ENCODE results near the gene CADM3.

The CADM3 gene, protein sequence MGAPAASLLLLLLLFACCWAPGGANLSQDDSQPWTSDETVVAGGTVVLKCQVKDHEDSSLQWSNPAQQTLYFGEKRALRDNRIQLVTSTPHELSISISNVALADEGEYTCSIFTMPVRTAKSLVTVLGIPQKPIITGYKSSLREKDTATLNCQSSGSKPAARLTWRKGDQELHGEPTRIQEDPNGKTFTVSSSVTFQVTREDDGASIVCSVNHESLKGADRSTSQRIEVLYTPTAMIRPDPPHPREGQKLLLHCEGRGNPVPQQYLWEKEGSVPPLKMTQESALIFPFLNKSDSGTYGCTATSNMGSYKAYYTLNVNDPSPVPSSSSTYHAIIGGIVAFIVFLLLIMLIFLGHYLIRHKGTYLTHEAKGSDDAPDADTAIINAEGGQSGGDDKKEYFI

DNA sequence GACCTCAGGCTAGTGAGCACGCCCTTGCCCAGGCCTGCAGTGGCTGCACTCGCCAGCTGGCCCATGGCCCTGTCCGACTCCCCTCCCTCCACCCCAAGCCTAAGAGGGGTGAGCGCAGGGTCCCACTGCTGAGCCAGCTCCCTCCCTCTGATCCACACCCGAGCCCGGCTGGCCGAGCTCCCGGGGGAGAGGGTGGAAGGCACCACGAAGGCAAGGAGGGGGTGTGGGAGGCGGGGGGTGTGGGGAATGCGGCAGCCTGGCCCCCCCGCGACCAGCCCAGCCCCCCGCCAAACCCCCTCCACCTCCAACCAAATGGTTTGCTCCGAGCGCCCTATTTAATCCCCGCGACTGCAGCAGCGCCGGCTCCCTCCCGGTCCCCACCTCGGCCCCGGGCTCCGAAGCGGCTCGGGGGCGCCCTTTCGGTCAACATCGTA is at the start of gene CADM3:
CADM3 (plus strand) TSS at position 362 of the 434 bp plus-strand sequence. CDS start 151 bp downstream, outside the sequence.
- intact Hi-C loops (cut with DNase I), result no loop called here
- peak in 40 of 42 donors; percentile 45 to 90 (median 68) for DNase-seq

DNA sequence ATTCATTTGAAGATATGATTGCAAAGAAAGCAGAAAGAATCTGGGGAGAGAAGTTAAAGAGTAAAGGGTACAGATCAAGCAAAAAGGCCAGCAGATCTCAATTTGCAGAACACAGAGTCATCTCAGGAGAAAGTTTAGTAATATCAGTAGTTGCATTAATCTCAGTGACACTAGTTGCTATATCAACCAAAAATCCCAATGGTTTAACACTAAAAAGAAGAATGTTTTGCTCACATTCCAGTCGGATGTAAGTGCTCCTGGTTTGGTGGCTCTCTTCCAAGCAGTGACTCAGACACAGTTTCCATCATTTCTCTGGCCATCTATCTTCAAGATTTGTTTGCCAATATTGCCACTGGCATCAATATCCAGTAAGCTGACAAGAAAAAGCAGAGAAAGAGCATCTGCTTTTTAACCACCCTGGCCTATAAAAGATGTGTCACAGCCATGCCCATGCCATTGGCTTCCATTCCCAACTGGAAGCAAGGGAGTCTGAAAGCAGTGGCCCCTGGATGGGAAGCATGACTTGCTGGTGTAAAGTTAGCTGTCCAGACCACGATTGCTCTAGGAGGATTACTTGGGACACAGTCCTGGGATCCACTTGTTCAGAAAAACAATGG is 49.3 kb upstream of the CADM3 start:
- intact Hi-C loops (cut with DNase I), result no loop called here
- no peak for DNase-seq

DNA sequence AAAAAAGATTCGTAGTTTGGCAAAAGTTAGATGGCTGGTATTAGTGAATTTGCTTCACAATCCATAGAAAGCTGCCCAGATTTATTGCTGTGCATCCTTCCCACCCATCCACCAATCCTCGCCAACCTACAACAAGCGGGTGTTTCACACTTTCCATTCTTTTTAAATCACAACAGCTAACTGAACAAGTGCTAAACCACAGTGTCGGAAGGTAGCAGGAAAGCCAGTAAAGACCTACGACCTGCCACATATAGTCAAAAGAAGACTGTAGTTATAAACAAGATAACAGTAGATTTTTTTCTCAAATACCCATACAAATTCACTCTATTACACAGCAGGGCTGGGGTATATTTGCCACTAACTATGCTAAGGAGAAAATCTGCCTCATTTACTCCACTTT is 47.8 kb upstream of the CADM3 start:
- no peak for DNase-seq
- intact Hi-C loops (cut with DNase I), result no loop called here

DNA sequence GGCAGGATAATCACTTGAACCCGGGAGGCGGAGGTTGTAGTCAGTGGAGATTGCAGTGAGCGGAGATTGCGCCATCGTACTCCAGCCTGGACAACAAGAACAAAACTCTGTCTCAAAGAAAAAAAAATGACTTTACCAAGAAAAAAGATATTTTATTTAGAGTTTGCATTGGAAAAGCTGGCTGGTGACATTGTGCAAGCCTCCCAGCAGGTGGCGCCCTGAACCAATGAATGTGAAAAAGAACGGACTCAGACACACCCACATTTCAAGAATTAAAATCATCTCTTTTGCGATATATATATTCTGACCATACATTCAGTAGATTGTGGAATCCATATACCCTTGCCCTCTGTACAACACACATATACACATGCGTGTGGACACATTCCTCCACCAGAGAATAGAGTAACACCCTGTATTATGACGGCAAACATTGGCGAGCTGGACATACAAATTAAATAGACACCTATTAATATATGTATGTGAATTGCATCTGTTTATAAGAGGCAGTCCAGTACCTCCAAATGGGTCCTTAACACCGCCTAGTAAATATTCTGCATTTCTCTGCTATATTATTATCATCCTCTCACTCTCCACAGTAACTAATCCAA is 39.0 kb upstream of the CADM3 start:
- intact Hi-C loops (cut with DNase I), result no loop called here
- DNase-seq, result peak; percentile 34 to 87 (median 72)

DNA sequence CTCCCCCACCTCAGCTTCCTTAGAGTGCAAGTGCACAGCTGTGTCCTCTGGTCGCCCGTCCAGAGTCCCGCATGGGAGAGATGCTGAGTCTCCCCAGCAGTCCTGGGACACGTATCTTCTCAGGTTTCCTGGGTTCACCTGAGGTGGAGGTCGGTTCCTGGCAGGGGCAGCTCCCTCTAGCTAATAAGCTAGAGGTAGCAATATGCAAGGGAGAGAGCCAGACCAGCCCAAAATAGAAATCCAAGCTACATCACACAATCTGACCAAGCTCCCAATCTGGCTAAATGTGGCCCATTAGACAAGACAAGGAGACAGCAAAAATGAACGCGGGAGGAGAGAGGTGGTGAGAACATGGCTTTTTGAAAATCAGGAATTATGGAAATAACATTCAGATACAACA is 30.9 kb upstream of the CADM3 start:
- intact Hi-C loops (cut with DNase I), result no loop called here
- DNase-seq, result peak in 1 of 42 donors; percentile 2

DNA sequence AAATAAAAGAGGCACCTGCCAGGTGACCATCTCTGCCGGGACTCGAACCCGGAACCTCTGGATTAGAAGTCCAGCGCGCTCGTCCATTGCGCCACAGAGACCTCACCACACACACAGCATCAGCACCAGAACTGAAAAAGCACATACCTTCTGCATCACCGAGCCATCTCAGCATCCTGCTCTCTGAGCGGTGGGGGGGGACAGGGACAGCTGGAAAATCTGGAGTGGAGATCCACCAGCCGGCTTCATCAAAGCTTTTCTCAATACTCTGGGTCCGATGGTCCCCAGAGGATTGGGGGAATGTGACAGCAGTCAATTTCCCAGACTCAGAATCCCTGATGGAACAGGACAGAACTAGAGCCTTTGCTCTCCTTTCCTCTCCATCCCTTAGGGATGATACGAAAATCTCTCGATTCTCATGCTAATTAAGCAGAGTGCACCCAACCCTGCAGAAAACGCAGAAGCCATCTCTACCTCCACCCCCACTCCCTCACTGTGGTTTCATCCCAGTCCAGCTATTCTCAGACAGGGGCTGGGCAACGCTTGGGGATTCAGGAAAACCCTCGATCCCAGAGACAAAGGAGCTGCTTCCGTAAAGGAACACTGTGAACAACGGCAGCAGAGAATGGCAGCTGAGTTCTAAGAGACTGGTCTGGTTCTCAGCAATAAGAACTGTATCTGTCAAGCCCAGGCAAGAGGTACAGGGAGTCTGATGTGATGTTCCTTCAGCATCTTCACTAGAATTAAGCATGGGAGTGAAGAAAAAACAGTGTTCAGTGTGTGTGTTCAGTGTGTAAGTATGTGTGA is 29.6 kb upstream of the CADM3 start:
- intact Hi-C loops (cut with DNase I), result no loop called here
- DNase-seq, result peak; percentile 52 to 93 (median 82)

DNA sequence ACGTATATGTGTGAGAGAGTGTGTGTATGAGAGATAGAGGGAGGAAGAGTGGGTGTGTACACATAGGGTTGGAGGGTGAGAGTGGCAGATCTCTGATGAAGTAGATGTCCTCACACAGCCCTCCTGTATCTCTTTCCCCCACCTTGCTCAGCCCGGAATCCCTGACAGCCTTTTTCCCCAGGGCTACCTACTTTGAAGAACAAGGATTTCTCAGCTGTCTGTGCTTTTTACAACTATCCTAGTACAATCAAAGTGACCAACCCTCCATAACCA is 29.1 kb upstream of the CADM3 start:
- peak in 5 of 42 donors; percentile 2 to 30 (median 11) for DNase-seq
- intact Hi-C loops (cut with DNase I), result no loop called here

DNA sequence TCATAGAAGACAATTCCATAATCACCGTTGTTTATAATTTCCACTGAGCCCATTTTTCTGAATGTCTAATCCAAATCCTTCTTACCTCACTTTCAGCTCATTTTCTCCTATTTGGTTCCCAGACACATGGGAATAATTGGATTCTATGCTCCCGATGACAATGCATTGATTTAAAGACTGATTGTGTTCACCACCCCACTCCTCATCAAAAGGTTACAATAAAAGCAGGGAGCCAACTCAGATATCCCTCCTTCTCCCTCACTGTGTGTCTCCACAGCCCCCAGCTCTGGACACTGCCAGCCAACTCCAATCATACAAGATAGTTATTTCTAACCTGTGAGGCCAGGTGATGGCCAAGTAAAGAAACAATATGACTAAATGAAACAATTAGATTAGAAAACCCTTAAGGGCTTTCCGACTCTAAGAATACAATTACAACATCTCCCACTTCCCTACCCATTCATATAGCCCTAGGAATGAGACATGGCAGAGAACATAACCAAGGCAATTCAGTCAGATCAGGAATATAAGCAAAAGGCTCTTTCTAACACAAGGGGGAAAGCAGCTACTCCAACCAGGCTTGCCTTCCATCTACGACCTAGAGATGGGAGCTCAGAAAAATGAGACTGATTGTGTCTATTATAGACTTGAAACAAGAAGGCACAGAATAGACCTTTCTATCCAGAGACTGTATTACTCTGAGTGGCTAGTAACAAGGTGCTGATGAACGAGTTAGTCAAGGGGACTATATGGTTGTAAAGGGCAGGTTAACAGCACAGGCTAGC is 28.5 kb upstream of the CADM3 start:
- no peak for DNase-seq
- intact Hi-C loops (cut with DNase I), result no loop called here

DNA sequence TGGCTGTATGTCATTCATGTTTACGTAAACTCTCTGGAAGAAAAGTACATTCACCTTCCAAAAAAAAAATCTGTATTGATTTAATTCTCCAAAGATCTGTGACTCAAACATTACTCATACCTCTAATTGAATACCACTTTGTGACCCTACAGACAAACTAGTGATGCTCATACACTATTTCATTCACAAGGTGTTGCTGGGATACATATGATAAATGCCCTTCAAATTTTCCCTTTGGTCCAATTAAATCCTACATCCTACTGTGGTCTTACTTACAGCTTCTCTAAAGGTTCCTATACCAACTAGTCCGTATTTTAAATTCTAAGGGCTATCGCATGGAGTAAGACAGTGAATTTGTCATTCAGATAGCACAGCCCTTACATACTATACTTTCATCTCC is 26.8 kb upstream of the CADM3 start:
- no peak for DNase-seq
- intact Hi-C loops (cut with DNase I), result no loop called here

DNA sequence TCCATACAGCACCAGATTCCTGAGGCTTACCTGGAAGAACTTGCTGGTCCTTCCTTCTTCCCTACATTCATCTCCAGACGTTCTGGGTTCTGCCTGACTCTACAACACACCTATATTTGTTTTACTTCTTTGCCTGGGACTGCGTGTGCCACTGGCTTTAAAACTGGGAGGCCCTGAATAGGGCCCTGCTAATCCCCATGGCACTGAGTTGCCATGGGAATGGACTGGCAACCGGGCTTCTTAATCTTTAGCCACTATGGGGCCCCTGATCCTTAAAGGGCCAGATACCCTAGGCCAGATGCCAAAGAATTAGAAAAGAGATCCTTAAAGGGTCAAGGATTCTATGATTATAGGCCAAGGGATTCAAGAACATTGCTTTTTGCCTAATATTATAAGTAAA is 24.4 kb upstream of the CADM3 start:
- intact Hi-C loops (cut with DNase I), result no loop called here
- no peak for DNase-seq

DNA sequence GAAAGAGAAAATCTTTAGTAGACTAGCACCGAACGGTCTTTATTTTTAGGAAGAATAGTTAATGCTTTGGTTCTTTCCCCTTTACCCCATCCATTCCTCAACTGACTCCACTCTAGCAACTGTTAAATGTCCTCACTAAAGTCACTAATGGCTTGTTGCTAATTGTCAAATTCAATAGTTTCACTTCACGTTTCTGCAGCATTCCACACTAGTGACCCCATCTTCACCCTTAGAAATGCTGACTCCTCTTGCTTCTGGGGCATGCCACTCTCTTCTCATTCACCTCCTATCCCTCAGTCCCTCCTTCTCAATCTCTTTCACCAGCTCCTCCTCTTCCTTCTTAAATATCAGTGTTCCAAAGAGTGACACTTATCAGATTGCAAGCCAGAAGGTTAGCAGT is 19.4 kb upstream of the CADM3 start:
- DNase-seq, result no peak
- intact Hi-C loops (cut with DNase I), result no loop called here

DNA sequence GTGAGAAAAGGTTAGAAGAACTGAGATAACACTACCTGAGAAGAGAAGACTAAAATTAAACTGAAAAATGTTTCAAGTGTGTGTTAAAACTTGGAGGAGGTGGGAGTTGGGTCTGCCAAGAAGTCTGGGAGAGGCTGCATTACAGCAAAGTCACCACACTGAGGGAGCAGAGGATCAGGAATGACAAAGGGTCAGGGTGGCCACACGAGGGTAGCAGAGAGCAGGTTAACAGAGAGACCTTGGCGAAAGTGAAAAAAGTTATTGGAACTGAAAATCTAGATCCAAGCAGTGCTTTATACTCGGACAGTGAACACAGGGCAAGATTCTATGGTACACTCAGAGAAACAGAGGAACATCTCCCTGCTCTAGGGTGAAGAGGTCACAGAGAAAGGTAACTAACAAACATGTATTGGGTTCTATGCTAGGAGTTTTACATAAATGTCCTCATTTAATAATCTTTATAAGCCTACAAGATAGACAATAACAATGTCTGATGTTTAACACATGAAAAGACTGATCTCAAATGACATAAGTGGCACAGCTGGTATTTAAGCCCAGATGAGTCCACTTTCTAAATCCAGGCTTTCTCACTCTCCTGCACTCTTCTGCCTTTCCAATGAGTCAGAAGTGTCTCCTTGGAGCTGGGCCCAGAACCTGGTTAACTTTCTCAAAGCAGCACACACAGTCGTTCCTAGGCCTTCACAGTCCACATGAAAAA is 10.3 kb upstream of the CADM3 start:
- intact Hi-C loops (cut with DNase I), result loop anchor here (5.0 kb wide), 2 partner anchors 36 to 51 kb away; no protein-coding TSS in a partner anchor
- peak; percentile 55 to 92 (median 82) for DNase-seq

DNA sequence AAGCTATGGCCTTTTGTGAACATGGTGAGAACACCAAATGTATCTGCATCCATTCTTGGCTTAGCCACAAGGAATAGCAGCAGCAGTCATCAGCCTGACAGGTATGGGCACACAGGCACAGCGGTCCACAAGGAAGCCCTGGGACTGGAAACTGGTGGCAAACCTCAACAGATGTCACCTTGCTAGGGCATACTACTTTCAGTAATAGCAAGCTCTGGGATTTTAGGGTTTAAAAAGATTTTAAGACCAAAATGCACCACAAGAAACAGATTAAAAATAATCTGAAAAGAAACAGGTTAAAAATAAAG is 9.7 kb upstream of the CADM3 start:
- DNase-seq, result no peak
- intact Hi-C loops (cut with DNase I), result loop anchor here (5.0 kb wide), 2 partner anchors 36 to 51 kb away; no protein-coding TSS in a partner anchor

DNA sequence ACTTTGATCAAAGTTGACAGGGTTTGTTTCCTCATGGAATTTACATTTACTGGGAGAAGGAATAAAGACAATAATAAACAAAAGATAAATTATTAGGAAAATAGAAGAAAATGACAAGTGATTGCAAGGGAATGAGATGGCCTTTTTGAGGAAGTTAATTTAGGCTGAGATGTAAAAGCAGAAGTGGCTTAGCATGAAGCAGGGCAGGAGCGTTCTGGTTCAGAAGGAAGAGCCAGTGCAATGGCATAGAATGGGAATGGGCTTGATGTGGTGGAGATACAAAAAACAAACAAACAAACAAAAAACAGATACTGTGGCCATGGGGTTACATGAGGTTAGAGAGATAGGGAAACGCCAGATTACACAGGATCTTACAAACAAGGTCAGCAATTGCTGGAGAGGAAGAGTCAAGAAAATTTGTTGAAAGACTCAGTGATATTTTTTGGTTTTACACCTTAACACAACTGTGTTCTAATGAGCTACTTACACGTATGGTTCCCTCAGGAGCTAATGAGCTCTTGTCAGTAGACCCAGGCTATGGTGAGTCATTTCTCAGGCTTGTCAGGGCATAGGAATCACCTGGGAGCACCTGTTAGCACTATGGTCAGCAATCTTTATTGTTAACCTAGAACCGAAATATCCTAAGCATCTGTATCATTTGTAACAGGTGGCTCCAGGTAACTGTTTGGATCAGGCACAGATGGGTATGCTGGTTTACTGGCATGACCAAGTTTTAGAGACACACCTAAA is 8.7 kb upstream of the CADM3 start:
- no peak for DNase-seq
- intact Hi-C loops (cut with DNase I), result loop anchor here (5.0 kb wide), 2 partner anchors 35 to 50 kb away; no protein-coding TSS in a partner anchor

DNA sequence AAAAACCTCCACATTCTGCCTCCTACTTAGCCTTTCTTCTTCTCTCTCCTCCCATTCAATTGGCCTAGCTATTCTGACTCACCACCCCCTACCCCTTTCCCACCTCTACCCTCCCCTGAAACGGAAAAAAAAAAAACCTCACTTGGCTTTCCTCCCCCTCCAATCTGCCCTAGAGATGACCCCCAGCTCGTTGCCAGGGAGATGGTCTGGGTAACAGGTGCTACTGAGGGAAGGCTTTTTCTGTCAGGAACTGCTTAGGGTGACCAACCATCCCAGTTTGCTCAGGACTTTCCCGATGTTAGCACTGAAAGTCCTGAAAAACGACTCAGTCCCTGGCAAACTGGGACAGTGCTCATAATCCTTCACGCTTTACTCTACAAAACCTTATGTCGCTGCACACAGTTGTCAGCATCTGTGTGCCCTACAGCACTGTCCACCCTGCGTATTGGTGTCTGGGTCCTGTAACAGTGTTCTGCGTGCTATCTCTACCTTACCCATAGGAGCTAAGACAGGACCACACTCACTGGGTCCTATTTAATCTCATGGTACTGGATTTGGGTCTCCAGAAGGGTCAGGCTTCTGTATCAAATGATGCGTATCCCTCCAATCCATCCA is 7.7 kb upstream of the CADM3 start:
- DNase-seq, result no peak

DNA sequence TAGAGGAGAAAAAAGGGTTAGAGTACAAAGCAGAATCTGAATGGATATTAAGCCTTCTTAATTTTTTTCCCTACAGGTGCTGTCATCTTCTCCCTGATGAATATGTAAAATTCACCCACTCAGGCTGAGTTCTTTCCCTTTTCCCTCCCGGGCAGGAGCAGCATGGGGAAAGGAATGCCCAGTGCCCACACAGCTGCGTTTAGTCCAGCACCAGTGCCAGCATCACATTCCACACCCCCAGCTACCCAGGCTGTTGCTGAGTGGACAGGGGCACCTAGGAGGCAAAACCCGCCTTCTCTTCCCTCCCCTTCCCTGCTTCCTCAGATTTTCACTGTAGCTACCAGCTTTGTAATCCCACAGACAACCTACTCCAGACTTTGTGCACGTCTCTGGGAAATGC is 3.4 kb upstream of the CADM3 start:
- intact Hi-C loops (cut with DNase I), result no loop called here
- peak in 9 of 42 donors; percentile 13 to 66 (median 35) for DNase-seq

More for the DNA sequence above, 7.7 kb upstream of the CADM3 start:
- intact Hi-C loops (cut with DNase I), result loop anchor here (5.0 kb wide), 2 partner anchors 34 to 49 kb away; no protein-coding TSS in a partner anchor

DNA sequence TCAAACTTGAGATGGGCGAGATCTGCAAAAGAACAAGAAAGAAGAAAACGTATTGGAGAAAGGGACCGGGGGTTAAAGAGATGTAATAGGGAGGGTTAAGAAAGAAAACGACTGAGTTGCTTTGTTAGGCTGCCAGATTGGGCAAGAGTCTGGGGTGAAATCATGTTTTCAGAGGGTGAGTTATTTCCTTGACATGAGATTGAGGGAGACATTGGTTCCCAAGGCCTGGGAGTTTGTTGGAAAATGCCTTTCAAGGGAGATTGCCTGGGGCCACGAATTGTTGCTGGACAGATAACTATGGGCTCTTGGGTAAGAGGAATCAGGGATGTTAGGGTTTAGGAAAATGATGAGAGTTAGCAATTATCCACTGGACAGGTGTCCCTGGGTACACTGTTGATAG is 776 bp upstream of the CADM3 start:
- DNase-seq, result no peak
- intact Hi-C loops (cut with DNase I), result no loop called here

Data from head of caudate nucleus (tissue), 42 donors.